Activated effector memory CD4-positive, alpha-beta T cell treated with Interleukin-2 at 50 U/mL for 16 hours (primary cell): ENCODE data around the gene ASIC2.
"Not testable (repeated sequence)": the region's sequence is repeated elsewhere in the genome, so short reads cannot be mapped to it uniquely, and the experiment has no call there.

ENCODE experiments used
- DNase-seq: peaks from one replicate; pipeline ENCODE4 v3.0.0-alpha.2; 2020

The ASIC2 gene

DNA sequence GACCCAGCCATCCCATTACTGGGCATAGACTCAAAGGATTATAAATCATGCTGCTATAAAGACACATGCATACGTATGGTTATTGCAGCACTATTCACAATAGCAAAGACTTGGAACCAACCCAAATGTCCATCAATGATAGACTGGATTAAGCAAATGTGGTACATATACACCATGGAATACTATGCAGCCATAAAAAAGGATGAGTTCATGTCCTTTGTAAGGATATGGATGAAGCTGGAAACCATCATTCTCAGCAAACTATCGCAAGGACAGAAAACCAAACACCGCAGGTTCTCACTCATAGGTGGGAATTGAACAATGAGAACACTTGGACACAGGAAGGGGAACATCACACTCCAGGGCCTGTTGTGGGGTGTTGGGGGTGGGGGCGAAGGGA, 323.9 kb downstream of the ASIC2 start:
- not testable (repeated sequence) for DNase-seq

DNA sequence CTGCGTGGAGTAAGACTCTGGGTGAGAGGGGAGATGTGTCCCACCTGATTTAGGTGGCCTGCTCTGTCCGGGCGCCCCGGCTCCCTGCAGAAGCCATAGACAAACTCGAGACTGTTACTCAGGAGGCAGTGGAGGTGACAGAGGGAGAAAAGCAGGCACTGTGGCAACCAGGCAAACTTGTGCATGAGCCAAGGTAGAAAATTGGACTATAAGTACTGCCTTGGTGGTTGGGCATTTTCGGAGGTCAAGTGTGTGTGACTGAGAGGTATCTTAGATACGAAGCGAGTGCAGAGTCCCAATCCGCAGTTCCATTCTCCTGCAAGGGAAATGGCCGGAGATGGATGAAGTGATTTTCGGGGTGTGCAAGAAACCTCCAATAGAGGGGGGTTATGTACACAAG, 328.6 kb downstream of the ASIC2 start:
- DNase-seq: no peak
